SK-N-MC (cell line): Measurements from ENCODE around the gene LRRC70.

Experiments used
- DNase-seq: peaks from one replicate; pipeline ENCODE4 v3.0.0-alpha.2; 2011; ENCODE audit warnings: low read depth, low spot score
- H3K27ac ChIP-seq: fragments of 200-600 bp; sonication (generic); 2 replicates; pipeline ENCODE4 v1.5.1; 2016; ENCODE audit warnings: mixed run types
- H3K36me3 ChIP-seq: fragments of 200-600 bp; sonication (generic); 2 replicates; pipeline ENCODE4 v1.6.1; 2017; ENCODE audit warnings: antibody characterized with exemption, low read length, mixed read lengths; ENCODE audit not compliant: insufficient read depth
- H3K4me3 ChIP-seq: fragments of 200-600 bp; sonication (generic); 2 replicates; pipeline ENCODE4 v1.5.1; 2016
- H3K9ac ChIP-seq: fragments of 200-600 bp; sonication (generic); 2 replicates; pipeline ENCODE4 v1.8.0; 2017; ENCODE audit warnings: mixed run types, mixed read lengths; ENCODE audit not compliant: insufficient read length
- H3K9me3 ChIP-seq: fragments of 200-600 bp; sonication (generic); 2 replicates; pipeline ENCODE4 v1.6.1; 2017; ENCODE audit warnings: low read depth, mild to moderate bottlenecking, antibody characterized with exemption, low read length, moderate library complexity, mixed read lengths
- EZH2 ChIP-seq: fragments of 200-600 bp; sonication (generic); IDR thresholded peaks from one replicate; pipeline ENCODE4 v1.6.1; 2017; ENCODE audit warnings: antibody characterized with exemption
- FOXP2 ChIP-seq: optimal IDR thresholded peaks from 2 replicates; pipeline ENCODE3; 2011; ENCODE audit warnings: mild to moderate bottlenecking, moderate library complexity; ENCODE audit not compliant: insufficient read depth; ENCODE audit errors: extremely low read length, control extremely low read depth
- POLR2AphosphoS5 ChIP-seq: IDR thresholded peaks from 2 replicates; pipeline ENCODE4 v1.6.1; 2012; ENCODE audit warnings: mild to moderate bottlenecking, low read depth, low read length, borderline replicate concordance

Gene LRRC70

GRCh38 chr5:62581836-62582597 is 3.4 kb downstream of the LRRC70 start:
- H3K27ac ChIP-seq, result no peak overlapping the region
- peaks cover 6% of the 10 kb centered on the region; the same call in 1 of the 2 replicates for H3K36me3 ChIP-seq
- no peak for DNase-seq
- TF ChIP-seq POLR2AphosphoS5 (no peak), EZH2 (no peak), FOXP2 (no peak)
- no peaks in the 10 kb centered on the region for H3K9me3 ChIP-seq
- H3K9ac ChIP-seq, result no peak overlapping the region
- H3K4me3 ChIP-seq, result no peak overlapping the region

DNA sequence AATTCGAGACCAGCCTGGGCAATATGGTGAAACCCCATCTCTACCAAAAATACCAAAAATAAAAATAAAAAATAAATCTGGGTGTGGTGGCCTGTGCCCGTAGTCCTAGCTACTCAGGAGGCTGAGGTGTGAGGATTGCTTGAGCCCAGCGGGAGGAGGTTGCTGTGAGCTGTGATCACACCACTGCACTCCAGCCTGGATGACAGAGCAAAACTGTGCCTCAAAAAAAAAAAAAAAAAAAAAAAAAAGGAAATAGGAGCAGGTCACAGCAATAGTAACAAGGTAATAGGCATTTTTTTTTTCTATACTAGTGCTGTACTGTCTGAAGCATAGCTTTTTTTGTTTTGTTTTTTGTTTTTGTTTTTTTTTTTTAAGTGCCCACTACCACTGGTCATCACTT is 5.8 kb downstream of the LRRC70 start:
- no peak overlapping the region for H3K4me3 ChIP-seq
- H3K9ac ChIP-seq, result no peak overlapping the region
- no peak for TF ChIP-seq FOXP2
- no peaks in the 10 kb centered on the region for H3K9me3 ChIP-seq
- DNase-seq, result no peak
- no peak overlapping the region for H3K27ac ChIP-seq
- peaks cover 6% of the 10 kb centered on the region; the same call in 1 of the 2 replicates for H3K36me3 ChIP-seq

DNA sequence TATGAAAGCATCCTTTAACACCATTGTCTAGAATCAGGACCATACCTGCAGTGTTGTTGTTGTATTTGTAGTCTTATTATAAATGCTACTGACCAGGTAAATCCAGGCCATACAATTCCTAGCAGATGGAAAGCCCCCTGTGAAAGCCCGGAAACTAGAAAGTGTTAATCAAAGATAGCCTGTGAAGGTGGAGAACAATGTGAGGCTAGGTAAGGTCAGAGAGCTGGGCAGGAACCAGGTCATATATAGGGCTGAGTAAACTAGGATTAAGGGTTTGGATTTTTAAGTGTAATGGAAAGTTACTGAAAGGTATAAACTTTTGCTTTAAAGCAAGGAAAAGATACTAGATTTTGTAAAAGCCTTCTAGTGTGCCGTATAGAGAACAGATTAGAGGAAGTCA is 6.7 kb downstream of the LRRC70 start:
- Histone ChIP-seq H3K27ac (no peak overlapping the region), H3K9ac (no peak overlapping the region), H3K36me3 (peaks cover 4% of the 10 kb centered on the region; the same call in 1 of the 2 replicates)

GRCh38 chr5:62585751-62586150 is 7.1 kb downstream of the LRRC70 start:
- Histone ChIP-seq H3K36me3 (no peaks in the 10 kb centered on the region; the same call in 1 of the 2 replicates), H3K9ac (no peak overlapping the region), H3K9me3 (no peaks in the 10 kb centered on the region), H3K27ac (no peak overlapping the region), H3K4me3 (no peak overlapping the region)
- no peak for DNase-seq
- no peak for TF ChIP-seq FOXP2
- no peak for TF ChIP-seq POLR2AphosphoS5
- no peak for TF ChIP-seq EZH2

More for the DNA sequence above, 6.7 kb downstream of the LRRC70 start:
- TF ChIP-seq POLR2AphosphoS5 (no peak), FOXP2 (no peak), EZH2 (no peak)
- no peak for DNase-seq
- H3K9me3 ChIP-seq, result no peaks in the 10 kb centered on the region
- H3K4me3 ChIP-seq, result no peak overlapping the region

DNA sequence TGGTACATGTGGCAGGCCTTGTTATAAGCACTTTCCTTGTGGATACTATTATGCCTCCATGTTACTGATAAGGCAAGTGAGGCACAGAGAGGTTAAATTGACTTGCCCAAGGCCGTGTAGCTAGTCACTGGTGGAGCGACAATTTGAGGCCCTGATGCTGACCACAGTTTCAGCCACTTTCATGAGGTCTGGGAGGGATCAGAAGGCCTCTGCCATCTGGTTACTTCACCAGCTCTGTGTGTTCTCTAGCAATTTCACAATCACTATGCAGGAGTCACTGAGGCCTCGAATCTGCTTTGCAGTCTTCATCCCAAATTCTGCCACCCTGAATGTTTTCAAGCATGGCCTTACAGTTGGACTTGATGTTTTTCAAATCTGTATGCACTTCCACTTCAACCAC is 9.1 kb downstream of the LRRC70 start:
- no peak for TF ChIP-seq POLR2AphosphoS5
- TF ChIP-seq EZH2, result no peak
- TF ChIP-seq FOXP2, result no peak
- DNase-seq, result no peak
- Histone ChIP-seq H3K4me3 (no peak overlapping the region), H3K9me3 (no peaks in the 10 kb centered on the region), H3K27ac (no peak overlapping the region), H3K9ac (no peak overlapping the region), H3K36me3 (peaks cover 11% of the 10 kb centered on the region)

GRCh38 chr5:62588668-62589067 is 10.0 kb downstream of the LRRC70 start:
- Histone ChIP-seq H3K4me3 (no peak overlapping the region), H3K27ac (no peak overlapping the region), H3K36me3 (peaks cover 11% of the 10 kb centered on the region), H3K9me3 (no peaks in the 10 kb centered on the region), H3K9ac (no peak overlapping the region)
- TF ChIP-seq POLR2AphosphoS5 (no peak), FOXP2 (no peak), EZH2 (no peak)
- DNase-seq, result no peak

DNA sequence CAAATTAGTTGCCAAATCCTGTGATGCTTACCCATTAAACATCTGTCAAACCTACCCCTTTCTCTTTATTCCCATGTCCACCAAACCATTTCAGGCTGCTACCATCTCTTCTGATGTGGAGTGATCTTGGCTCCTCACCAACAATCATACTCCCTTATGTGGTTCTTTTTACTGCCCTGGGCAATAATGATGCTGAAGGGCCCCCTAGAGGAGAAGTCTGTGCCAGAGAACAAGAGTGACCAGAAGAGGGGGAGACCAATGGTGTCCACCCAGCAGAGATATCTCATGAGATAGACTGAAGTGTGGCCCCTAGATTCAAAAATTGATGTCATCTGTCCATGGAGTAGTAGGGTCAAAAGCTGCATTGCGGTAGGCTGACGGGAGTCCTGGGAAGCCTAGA is 10.9 kb downstream of the LRRC70 start:
- no peak for DNase-seq
- H3K4me3 ChIP-seq, result no peak overlapping the region
- no peak overlapping the region for H3K9ac ChIP-seq
- no peak for TF ChIP-seq FOXP2
- TF ChIP-seq POLR2AphosphoS5, result no peak
- no peak for TF ChIP-seq EZH2
- H3K27ac ChIP-seq, result no peak overlapping the region
- peaks cover 11% of the 10 kb centered on the region for H3K36me3 ChIP-seq
- no peaks in the 10 kb centered on the region for H3K9me3 ChIP-seq

GRCh38 chr5:62590387-62590786 is 11.8 kb downstream of the LRRC70 start:
- Histone ChIP-seq H3K36me3 (peaks cover 11% of the 10 kb centered on the region), H3K9ac (no peak overlapping the region), H3K4me3 (no peak overlapping the region), H3K27ac (no peak overlapping the region), H3K9me3 (no peaks in the 10 kb centered on the region)
- TF ChIP-seq EZH2 (no peak), POLR2AphosphoS5 (no peak), FOXP2 (no peak)
- no peak for DNase-seq

- no peak for DNase-seq
- no peak overlapping the region for H3K27ac ChIP-seq
These were observed 13.9 kb downstream of the LRRC70 start for GRCh38 chr5:62592558-62592957.

More at GRCh38 chr5:62592558-62592957, 13.9 kb downstream of the LRRC70 start:
- Histone ChIP-seq H3K9ac (no peak overlapping the region), H3K36me3 (peaks cover 11% of the 10 kb centered on the region), H3K9me3 (no peaks in the 10 kb centered on the region), H3K4me3 (no peak overlapping the region)
- TF ChIP-seq POLR2AphosphoS5 (no peak), FOXP2 (no peak), EZH2 (no peak)
